DMS153 (cell line): ENCODE measurements around the gene MMP7.

Experiments used
- DNase-seq: peaks from one replicate; lab custom pipeline; 2025; lab: John Stamatoyannopoulos, UW

MMP7 gene

GRCh38 chr11:102530558-102530957, at the start of gene MMP7:
Gene MMP7, minus strand, starts transcription at chr11:102530747. Its CDS starts 47 bp downstream, at chr11:102530700.
- peak; percentile 17 for DNase-seq

- no peak for DNase-seq
Measured at GRCh38 chr11:102577723-102578122, 47.2 kb upstream of the MMP7 start.

GRCh38 chr11:102577182-102577581, 46.6 kb upstream of the MMP7 start:
- DNase-seq = no peak

GRCh38 chr11:102576350-102576749, 45.8 kb upstream of the MMP7 start:
- DNase-seq = no peak

- DNase-seq = no peak
Measured at GRCh38 chr11:102575012-102575411, 44.5 kb upstream of the MMP7 start.

- DNase-seq = peak; percentile 78
Measured at GRCh38 chr11:102573851-102574250, 43.3 kb upstream of the MMP7 start.

GRCh38 chr11:102572554-102573220, 42.1 kb upstream of the MMP7 start:
- no peak for DNase-seq

- DNase-seq = no peak
Measured at GRCh38 chr11:102568851-102569250, 38.3 kb upstream of the MMP7 start.

GRCh38 chr11:102566112-102566511, 35.6 kb upstream of the MMP7 start:
- no peak for DNase-seq

GRCh38 chr11:102564110-102564509, 33.6 kb upstream of the MMP7 start:
- DNase-seq = no peak

- DNase-seq = no peak
Measured at GRCh38 chr11:102561636-102562035, 31.1 kb upstream of the MMP7 start.

GRCh38 chr11:102560555-102561011, 30.0 kb upstream of the MMP7 start:
- no peak for DNase-seq

GRCh38 chr11:102559839-102560238, 29.3 kb upstream of the MMP7 start:
- no peak for DNase-seq

- DNase-seq = no peak
Measured at GRCh38 chr11:102555091-102555490, 24.5 kb upstream of the MMP7 start.

- no peak for DNase-seq
Measured at GRCh38 chr11:102553835-102554282, 23.3 kb upstream of the MMP7 start.

- no peak for DNase-seq
Measured at GRCh38 chr11:102552447-102553194, 22.1 kb upstream of the MMP7 start.

- no peak for DNase-seq
Measured at GRCh38 chr11:102552020-102552419, 21.5 kb upstream of the MMP7 start.

- no peak for DNase-seq
Measured at GRCh38 chr11:102551169-102551781, 20.7 kb upstream of the MMP7 start.

GRCh38 chr11:102546923-102547471, 16.4 kb upstream of the MMP7 start:
- DNase-seq = peak; percentile 29

- no peak for DNase-seq
Measured at GRCh38 chr11:102546427-102546826, 15.9 kb upstream of the MMP7 start.

- no peak for DNase-seq
Measured at GRCh38 chr11:102545701-102546100, 15.2 kb upstream of the MMP7 start.

GRCh38 chr11:102544594-102544993, 14.0 kb upstream of the MMP7 start:
- DNase-seq = no peak

GRCh38 chr11:102539567-102539966, 9.0 kb upstream of the MMP7 start:
- DNase-seq = no peak
